Activated CD4-positive, alpha-beta T cell treated with anti-CD3 and anti-CD28 coated beads, Interleukin-2, Interleukin-6, amounts not matched to agents 100 ng/mL and 50 ng/mL, durations not matched to agents 16 hours and 8 hours (primary cell): ENCODE results near the gene GARRE1.

Experiments used
- DNase-seq: peaks from one replicate; pipeline ENCODE4 v3.0.0-alpha.2; 2020

GARRE1 gene

DNA sequence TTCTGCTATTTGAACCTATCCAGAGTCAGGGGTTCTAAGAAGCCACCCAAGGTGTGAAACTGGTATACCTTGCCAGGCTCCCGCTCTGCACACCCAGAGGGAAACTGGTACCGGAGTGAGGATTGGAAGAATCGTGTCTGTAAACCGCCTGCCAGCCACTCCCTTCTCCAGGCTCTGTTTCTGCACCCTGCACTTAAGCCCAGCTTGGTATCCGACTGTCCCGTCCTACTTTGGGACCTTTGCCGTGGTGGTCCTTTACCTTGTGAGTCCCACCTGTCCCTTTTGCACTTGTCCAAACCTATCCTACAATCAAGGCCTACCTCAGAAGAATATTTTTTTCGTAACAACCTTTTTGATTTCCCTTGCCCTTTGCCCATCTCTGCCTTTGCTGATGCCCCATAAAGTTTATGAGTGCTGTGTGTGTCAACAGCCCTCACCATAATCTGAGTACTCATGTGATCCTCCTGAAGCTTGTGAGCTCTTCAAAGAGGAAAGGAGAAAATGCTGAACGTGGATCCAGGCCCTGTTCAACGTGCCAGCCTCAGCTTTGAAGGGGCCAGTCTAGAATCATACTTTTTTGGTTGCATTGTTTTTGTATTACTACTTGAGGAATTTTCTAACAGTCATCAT is 44.7 kb downstream of the GARRE1 start:
- no peak for DNase-seq

- no peak for DNase-seq
Measured at GRCh38 chr19:34299576-34299975, 45.2 kb downstream of the GARRE1 start.

DNA sequence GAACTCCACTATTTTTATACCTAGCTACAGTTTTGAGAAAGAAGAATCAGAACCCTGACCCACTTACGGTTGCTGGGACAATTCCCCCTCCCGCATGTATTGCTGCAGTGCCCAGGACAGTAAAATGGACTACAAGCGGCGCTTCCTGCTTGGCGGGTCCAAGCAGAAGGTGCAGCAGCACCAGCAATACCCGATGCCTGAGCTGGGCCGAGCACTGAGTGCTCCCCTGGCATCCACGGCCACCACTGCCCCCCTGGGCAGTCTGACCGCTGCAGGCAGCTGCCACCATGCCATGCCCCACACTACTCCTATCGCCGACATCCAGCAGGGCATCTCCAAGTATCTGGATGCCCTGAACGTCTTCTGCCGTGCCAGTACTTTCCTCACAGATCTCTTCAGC is 46.0 kb downstream of the GARRE1 start:
- DNase-seq, result no peak

DNA sequence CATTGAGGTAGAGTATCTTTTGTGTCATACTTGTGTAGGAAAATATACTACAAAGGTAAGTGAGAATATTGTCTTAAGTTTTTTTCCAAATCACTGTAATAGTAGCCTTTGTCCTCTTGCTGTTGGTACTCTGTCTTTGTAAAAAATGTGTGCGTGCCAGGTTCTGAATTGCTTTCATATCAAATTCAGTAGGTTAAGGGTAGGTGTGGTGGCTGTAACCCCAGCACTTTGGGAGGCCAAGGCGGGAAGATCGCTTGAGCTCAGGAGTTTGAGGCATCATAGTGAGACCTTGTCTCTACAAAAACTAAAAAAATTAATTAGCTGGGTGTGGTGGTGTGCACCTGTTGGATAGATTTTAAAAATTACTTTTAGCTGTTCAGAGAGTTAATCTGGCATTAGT is 46.6 kb downstream of the GARRE1 start:
- DNase-seq, result no peak
